ENCODE measurements around the gene C3orf62.

C3orf62 gene

DNA sequence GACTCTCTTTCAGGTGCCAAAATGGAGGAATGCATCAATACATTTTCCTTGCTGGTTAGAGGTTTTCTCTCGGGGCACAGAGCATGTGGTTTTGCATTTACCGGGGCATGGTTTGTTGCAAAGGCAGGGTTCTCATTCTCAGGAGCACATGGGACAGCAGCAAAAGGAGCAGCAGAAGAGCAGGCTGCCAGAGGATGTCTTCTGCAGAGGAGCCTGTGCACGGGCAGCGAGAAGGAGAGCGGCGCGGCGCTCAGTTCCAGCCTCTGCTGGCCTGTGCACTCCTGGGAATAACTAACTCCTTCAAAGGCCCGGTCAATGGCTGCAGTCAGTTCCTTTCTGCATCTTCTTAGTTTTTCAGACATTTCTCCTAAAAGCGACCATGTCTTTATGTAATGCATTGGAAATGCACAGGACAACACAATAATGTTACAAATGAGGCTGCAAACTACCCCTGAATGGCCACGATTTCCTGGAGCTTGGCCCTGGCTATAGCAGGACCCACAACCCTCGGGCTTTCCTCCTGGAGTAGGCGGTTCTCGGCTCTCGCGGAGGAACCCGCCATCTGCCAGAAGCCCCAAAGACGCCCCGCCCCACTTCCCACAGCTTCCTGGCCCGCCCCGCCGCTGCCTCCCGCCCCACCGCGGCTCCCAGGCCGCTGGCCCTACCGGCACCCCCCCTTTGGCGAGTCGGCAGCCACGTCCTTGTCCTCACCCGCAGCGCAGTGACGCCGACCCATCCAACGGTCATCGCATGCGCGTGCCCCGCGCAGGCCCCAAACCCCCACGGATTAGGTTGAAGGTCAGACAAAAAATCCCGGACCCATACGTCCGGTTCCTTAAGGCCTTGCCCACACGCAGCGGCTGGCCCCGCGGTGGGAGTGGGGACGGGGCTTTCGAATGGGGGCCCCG, at the start of gene C3orf62:
TSS of gene C3orf62 (minus strand) at position 758 of the 908 bp plus-strand sequence. CDS start at position 398, 360 bp downstream.
- DNase-seq, result no peak
- Histone ChIP-seq H3K36me3 (peaks cover 36% of the 10 kb centered on the region), H3K9me3 (ENCODE audit: severe bottlenecking) (no peaks in the 10 kb centered on the region), H3K27ac (no peak within 1 kb of the TSS), H3K4me3 (ENCODE audit: low read depth, low read length) (no peak within 1 kb of the TSS), H3K27me3 (ENCODE audit: insufficient read depth, low read depth, severe bottlenecking) (no peaks in the 10 kb centered on the region)
- TF ChIP-seq, protein P1, sequence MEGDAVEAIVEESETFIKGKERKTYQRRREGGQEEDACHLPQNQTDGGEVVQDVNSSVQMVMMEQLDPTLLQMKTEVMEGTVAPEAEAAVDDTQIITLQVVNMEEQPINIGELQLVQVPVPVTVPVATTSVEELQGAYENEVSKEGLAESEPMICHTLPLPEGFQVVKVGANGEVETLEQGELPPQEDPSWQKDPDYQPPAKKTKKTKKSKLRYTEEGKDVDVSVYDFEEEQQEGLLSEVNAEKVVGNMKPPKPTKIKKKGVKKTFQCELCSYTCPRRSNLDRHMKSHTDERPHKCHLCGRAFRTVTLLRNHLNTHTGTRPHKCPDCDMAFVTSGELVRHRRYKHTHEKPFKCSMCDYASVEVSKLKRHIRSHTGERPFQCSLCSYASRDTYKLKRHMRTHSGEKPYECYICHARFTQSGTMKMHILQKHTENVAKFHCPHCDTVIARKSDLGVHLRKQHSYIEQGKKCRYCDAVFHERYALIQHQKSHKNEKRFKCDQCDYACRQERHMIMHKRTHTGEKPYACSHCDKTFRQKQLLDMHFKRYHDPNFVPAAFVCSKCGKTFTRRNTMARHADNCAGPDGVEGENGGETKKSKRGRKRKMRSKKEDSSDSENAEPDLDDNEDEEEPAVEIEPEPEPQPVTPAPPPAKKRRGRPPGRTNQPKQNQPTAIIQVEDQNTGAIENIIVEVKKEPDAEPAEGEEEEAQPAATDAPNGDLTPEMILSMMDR (IDR thresholded peaks at IDR 0.05; ENCODE audit: low read depth, low read length), result no peak

DNA sequence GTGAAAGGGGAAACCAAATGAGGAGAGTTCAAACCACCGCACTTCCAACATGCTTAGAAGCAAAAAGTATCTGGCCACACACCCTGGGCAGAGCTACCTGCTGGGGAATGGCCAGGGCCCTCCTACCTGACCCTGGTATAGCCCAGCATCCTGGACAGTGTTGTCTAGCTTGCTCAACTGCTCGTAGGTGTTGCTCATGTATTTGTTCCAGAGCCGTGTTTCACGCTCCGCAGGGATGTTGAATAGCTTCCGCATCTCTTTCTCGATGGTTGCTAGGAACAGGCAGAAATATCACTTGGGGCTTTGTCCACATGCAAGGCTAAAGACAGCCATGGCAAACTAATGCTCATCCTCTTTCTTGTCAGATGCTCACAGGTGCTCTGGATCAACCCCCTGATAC, 47.7 kb upstream of the C3orf62 start:
- peaks cover 73% of the 10 kb centered on the region for H3K36me3 ChIP-seq
- no peaks in the 10 kb centered on the region for H3K27me3 ChIP-seq (ENCODE audit: insufficient read depth, low read depth, severe bottlenecking)
- no peak for DNase-seq
- H3K27ac ChIP-seq, result no peak overlapping the region
- no peaks in the 10 kb centered on the region for H3K9me3 ChIP-seq (ENCODE audit: severe bottlenecking)
- no peak overlapping the region for H3K4me3 ChIP-seq (ENCODE audit: low read depth, low read length)
- TF ChIP-seq, protein P1 (IDR thresholded peaks at IDR 0.05; ENCODE audit: low read depth, low read length), result no peak

DNA sequence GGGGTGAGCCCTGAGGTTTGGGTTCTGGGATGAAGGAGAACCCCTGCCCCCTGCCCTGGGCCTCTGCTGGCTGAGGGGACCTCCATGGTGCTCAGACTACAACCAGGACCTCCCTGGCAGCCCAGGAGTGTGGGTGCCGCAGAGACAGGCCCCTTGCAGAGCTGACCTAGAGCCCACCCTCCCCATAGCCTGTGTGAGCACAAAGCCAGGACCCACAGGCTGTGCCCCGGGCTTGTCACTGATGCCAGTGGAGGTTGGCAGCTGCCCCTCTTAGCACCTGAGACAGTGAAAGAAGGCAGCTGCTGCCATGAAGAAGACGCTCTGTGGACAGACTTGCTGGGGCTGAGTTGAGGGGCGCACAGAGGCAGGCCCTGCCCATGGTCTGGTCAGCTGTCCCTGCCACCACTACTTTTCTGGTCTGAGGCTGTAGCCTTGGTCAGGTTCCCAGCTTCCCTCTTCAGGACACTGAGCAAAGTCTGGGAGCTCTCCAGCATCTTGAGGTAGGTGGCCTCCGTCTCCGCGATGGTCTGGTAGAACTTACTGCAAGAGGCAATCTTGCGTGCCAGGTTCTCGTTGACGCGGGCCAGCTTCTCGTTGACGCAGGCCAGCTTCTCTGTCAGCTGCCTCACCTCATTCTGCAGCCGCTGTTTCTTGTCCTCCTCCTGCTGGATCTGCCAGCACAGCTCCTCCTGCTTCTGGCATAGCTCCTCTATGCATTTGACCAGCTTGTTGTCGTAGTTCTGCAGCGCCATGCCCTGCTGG, 39.8 kb upstream of the C3orf62 start:
- TF ChIP-seq, protein P1 (IDR thresholded peaks at IDR 0.05; ENCODE audit: low read depth, low read length), result no peak
- H3K27me3 ChIP-seq (ENCODE audit: insufficient read depth, low read depth, severe bottlenecking), result no peaks in the 10 kb centered on the region
- H3K36me3 ChIP-seq, result peaks cover 41% of the 10 kb centered on the region
- DNase-seq, result no peak
- no peak overlapping the region for H3K27ac ChIP-seq
- no peak overlapping the region for H3K4me3 ChIP-seq (ENCODE audit: low read depth, low read length)
- no peaks in the 10 kb centered on the region for H3K9me3 ChIP-seq (ENCODE audit: severe bottlenecking)

DNA sequence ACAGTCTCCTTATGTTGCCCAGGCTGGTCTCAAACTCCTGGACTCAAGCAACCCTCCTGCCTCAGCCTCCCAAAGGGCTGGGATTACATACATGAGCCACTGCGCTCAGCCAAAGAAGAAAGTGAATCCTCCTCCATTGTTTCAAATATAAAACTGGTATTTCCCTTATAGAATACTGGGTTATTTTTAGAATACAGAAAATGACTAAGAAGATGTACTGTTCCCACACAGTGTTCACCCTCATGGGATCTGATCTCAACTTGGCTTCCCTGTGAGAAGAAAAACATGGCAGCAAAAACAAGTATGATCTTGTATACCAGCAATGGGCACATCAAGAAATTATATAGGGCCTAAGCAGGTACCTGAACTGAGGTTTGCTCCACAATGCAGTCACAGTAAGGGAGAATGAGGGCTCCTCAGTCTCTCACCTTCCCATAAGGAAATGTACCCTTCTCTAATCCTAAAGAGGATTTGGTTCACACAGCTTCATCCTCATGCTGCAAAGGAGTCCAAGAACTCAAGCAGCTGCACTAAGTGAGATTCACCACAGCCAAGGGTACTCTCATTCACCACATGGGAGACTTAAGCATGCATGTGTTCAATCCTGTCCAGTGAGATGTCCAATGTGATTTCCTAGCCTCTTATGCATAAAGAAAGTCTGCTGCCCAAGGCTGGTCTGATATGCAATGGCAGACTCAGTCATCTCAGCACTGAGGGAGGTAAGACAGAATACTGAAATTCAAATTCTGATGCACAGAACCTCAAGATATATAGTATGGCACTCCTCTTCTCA, 37.1 kb upstream of the C3orf62 start:
- TF ChIP-seq, protein P1 (IDR thresholded peaks at IDR 0.05; ENCODE audit: low read depth, low read length), result no peak
- H3K27ac ChIP-seq, result no peak overlapping the region
- no peaks in the 10 kb centered on the region for H3K9me3 ChIP-seq (ENCODE audit: severe bottlenecking)
- peaks cover 43% of the 10 kb centered on the region for H3K36me3 ChIP-seq
- no peak overlapping the region for H3K4me3 ChIP-seq (ENCODE audit: low read depth, low read length)
- DNase-seq, result peak; percentile 20
- no peaks in the 10 kb centered on the region for H3K27me3 ChIP-seq (ENCODE audit: insufficient read depth, low read depth, severe bottlenecking)

DNA sequence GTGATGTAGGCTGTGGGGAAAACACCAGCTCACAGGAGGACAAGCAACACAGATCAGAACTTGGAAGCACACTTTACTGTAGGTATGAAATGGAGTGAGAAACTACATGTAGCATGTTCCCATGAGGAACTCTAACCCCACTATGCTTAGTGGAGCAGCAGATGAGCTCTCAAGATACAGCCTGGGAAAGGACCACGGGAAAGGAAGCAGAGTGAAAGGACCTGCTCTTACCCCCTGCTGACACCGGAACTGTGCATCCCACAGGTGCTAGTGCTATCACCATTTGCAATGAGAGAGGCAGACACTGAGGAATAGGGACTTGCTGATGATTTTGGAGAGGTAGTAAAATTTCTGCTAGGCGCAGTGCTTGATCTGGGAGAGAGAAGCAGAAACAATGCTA, 34.3 kb upstream of the C3orf62 start:
- no peaks in the 10 kb centered on the region for H3K27me3 ChIP-seq (ENCODE audit: insufficient read depth, low read depth, severe bottlenecking)
- peaks cover 36% of the 10 kb centered on the region for H3K36me3 ChIP-seq
- TF ChIP-seq, protein P1 (IDR thresholded peaks at IDR 0.05; ENCODE audit: low read depth, low read length), result no peak

More for the DNA sequence above, 34.3 kb upstream of the C3orf62 start:
- no peaks in the 10 kb centered on the region for H3K9me3 ChIP-seq (ENCODE audit: severe bottlenecking)
- no peak overlapping the region for H3K4me3 ChIP-seq (ENCODE audit: low read depth, low read length)
- no peak for DNase-seq
- H3K27ac ChIP-seq, result no peak overlapping the region
